Measurements from ENCODE around the gene NOC4L.

- TF ChIP-seq CTCF (conservative IDR thresholded peaks at IDR 0.05; ENCODE audit: low read depth, low read length) (no peak), RAD21 (IDR thresholded peaks at IDR 0.05; ENCODE audit: low read length) (no peak), RFX5 (IDR thresholded peaks at IDR 0.05; ENCODE audit: low read depth, low read length) (no peak)
Measured at GRCh38 chr12:132168311-132169031, 24.2 kb downstream of the NOC4L start.
